H1 (cell line): ENCODE measurements around the gene HNRNPDL. TPM values are rescaled to one million over a fixed set of nuclear protein-coding genes. Genes with fewer than 3 reads are reported as not detected.

Experiments used
- CTCF ChIA-PET: fragments of 300-600 bp; sonication (Branson Sonifier 250); formaldehyde crosslinking; loops from one replicate; lab custom pipeline; 2021; ENCODE audit not compliant: partially characterized antibody; lab: Charles Lee
- POLR2A ChIA-PET: fragments of 300-600 bp; sonication (Branson Sonifier 250); formaldehyde crosslinking; loops from one replicate; lab custom pipeline; 2021; ENCODE audit warnings: inconsistent platforms; ENCODE audit not compliant: partially characterized antibody; lab: Charles Lee
- DNase-seq, 2 experiments: peaks; one replicate each; pipeline versions ENCODE4 v3.0.0 to v3.0.0-alpha.2; 2010 to 2022; ENCODE audit warnings: low spot score in 2 of 2, low read depth in 1 of 2, mixed read lengths in 1 of 2
- FAIRE-seq: peaks from 2 replicates; lab custom pipeline; 2011; peaks lifted over from hg19 to GRCh38; lab: Jason Lieb, UNC
- H2AFZ ChIP-seq: 2 replicates; pipeline ENCODE4 v1.8.1; 2012; ENCODE audit warnings: low read length, inconsistent platforms
- H2AK5ac ChIP-seq: 2 replicates; pipeline ENCODE4 v1.6.1; 2013; ENCODE audit warnings: low read depth, low read length
- H2BK120ac ChIP-seq: replicated peaks from 2 replicates; pipeline ENCODE3; 2013; ENCODE audit warnings: low read depth, low read length, inconsistent platforms
- H2BK12ac ChIP-seq: 2 replicates; pipeline ENCODE4 v1.6.1; 2013; ENCODE audit warnings: low read depth, low read length
- H2BK15ac ChIP-seq: 2 replicates; pipeline ENCODE4 v1.6.1; 2013; ENCODE audit warnings: low read length
- H2BK20ac ChIP-seq: 2 replicates; pipeline ENCODE4 v1.6.1; 2013; ENCODE audit warnings: low read length
- H2BK5ac ChIP-seq: 2 replicates; pipeline ENCODE4 v1.6.1; 2013; ENCODE audit warnings: low read depth, low read length
- H3K14ac ChIP-seq: 2 replicates; pipeline ENCODE4 v1.6.1; 2013; ENCODE audit warnings: inconsistent platforms; ENCODE audit not compliant: insufficient read length
- H3K18ac ChIP-seq: 2 replicates; pipeline ENCODE4 v1.6.1; 2013; ENCODE audit warnings: low read length; ENCODE audit errors: extremely low read depth
- H3K23ac ChIP-seq: 2 replicates; pipeline ENCODE4 v1.6.1; 2013; ENCODE audit warnings: inconsistent platforms; ENCODE audit not compliant: insufficient read length
- H3K23me2 ChIP-seq: 2 replicates; pipeline ENCODE4 v1.6.1; 2013; ENCODE audit warnings: low read depth, low read length
- H3K27ac ChIP-seq: 2 replicates; pipeline ENCODE4 v1.6.1; 2011; ENCODE audit warnings: low read depth, low read length, inconsistent platforms
- H3K27me3 ChIP-seq, 4 experiments: replicated peaks in 1 of 4; 1 replicate in 1 of 4; 2 replicates in 3 of 4; pipeline versions ENCODE4 v1.6.1 to v1.8.1; 2011 to 2013; ENCODE audit warnings: low read length in 3 of 4, mild to moderate bottlenecking in 3 of 4, inconsistent platforms in 2 of 4, mixed read lengths in 2 of 4, moderate library complexity in 1 of 4; ENCODE audit not compliant: control insufficient read depth in 3 of 4, insufficient read depth in 3 of 4; ENCODE audit errors: extremely low read depth in 1 of 4
- H3K36me3 ChIP-seq, 4 experiments: 2 replicates each; pipeline versions ENCODE4 v1.6.1 to v1.8.1; 2011 to 2013; ENCODE audit warnings: mild to moderate bottlenecking in 4 of 4, low read length in 3 of 4, moderate library complexity in 2 of 4, control low read depth in 1 of 4, inconsistent platforms in 1 of 4; ENCODE audit not compliant: insufficient read depth in 4 of 4, control insufficient read depth in 2 of 4
- H3K4ac ChIP-seq: replicated peaks from 2 replicates; pipeline ENCODE3; 2013; ENCODE audit warnings: low read length, low read depth, mixed read lengths, inconsistent platforms; ENCODE audit not compliant: insufficient read length
- H3K4me1 ChIP-seq, 4 experiments: replicated peaks in 1 of 4; 1 replicate in 1 of 4; 2 replicates in 3 of 4; pipeline versions ENCODE4 v1.6.1 to v1.8.1; 2011 to 2013; ENCODE audit warnings: low read length in 3 of 4, inconsistent platforms in 2 of 4, mixed read lengths in 1 of 4; ENCODE audit not compliant: insufficient read depth in 4 of 4, control insufficient read depth in 3 of 4
- H3K4me2 ChIP-seq, 2 experiments: 2 replicates each; pipeline versions ENCODE4 v1.6.1 to v1.8.1; 2011 to 2013; ENCODE audit warnings: low read depth in 2 of 2, low read length in 2 of 2, control low read depth in 1 of 2, inconsistent platforms in 1 of 2, mild to moderate bottlenecking in 1 of 2; ENCODE audit not compliant: insufficient read depth in 1 of 2
- H3K4me3 ChIP-seq, 4 experiments: fragments of 200-600, 300-600 bp in 1 of 4; sonication (generic), shearing (Covaris generic), sonication (Bioruptor Twin) in 1 of 4; 2 replicates each; pipeline versions ENCODE4 v1.5.1 to v1.8.1; 2011 to 2016; ENCODE audit warnings: low read length in 4 of 4, low read depth in 3 of 4, control low read depth in 2 of 4, inconsistent platforms in 2 of 4, mild to moderate bottlenecking in 2 of 4, mixed read lengths in 1 of 4, moderate library complexity in 1 of 4; ENCODE audit not compliant: insufficient read depth in 2 of 4; ENCODE audit errors: extremely low read depth in 1 of 4
- H3K56ac ChIP-seq: replicated peaks from 2 replicates; pipeline ENCODE3; 2013; ENCODE audit warnings: low read depth, mild to moderate bottlenecking, mixed read lengths, low read length, inconsistent platforms; ENCODE audit not compliant: insufficient read length
- H3K79me1 ChIP-seq: 2 replicates; pipeline ENCODE4 v1.6.1; 2013; ENCODE audit warnings: low read depth, low read length, control low read depth
- H3K79me2 ChIP-seq, 2 experiments: 2 replicates each; pipeline versions ENCODE4 v1.6.1 to v1.8.1; 2012 to 2013; ENCODE audit warnings: low read length in 2 of 2, mild to moderate bottlenecking in 2 of 2, inconsistent platforms in 1 of 2; ENCODE audit not compliant: insufficient read depth in 2 of 2, control insufficient read depth in 1 of 2
- H3K9ac ChIP-seq, 4 experiments: replicated peaks in 1 of 4; 1 replicate in 1 of 4; 2 replicates in 3 of 4; pipeline versions ENCODE4 v1.6.1 to v1.8.1; 2011 to 2013; ENCODE audit warnings: low read depth in 3 of 4, low read length in 3 of 4, control low read depth in 2 of 4, mild to moderate bottlenecking in 2 of 4, moderate library complexity in 2 of 4, inconsistent platforms in 1 of 4; ENCODE audit errors: extremely low read depth in 1 of 4
- H3K9me3 ChIP-seq, 2 experiments: 2 replicates each; pipeline versions ENCODE4 v1.6.1 to v1.8.1; 2012 to 2013; ENCODE audit warnings: mild to moderate bottlenecking in 2 of 2, moderate library complexity in 2 of 2, control low read depth in 1 of 2, inconsistent platforms in 1 of 2, low read depth in 1 of 2, low read length in 1 of 2, mixed read lengths in 1 of 2; ENCODE audit not compliant: insufficient read depth in 2 of 2
- H4K20me1 ChIP-seq, 2 experiments: replicated peaks in 1 of 2; 2 replicates each; pipeline versions ENCODE3 to v1.8.1; 2011 to 2013; ENCODE audit warnings: inconsistent platforms in 2 of 2, low read length in 2 of 2, mild to moderate bottlenecking in 1 of 2; ENCODE audit not compliant: insufficient read depth in 2 of 2, control insufficient read depth in 1 of 2
- H4K5ac ChIP-seq: 2 replicates; pipeline ENCODE4 v1.6.1; 2013; ENCODE audit warnings: low read length, low read depth, mixed read lengths, inconsistent platforms; ENCODE audit not compliant: insufficient read length
- H4K8ac ChIP-seq: 2 replicates; pipeline ENCODE4 v1.8.0; 2013; ENCODE audit warnings: mild to moderate bottlenecking, moderate library complexity, low read length, inconsistent platforms; ENCODE audit not compliant: insufficient read depth; ENCODE audit errors: extremely low read depth
- H4K91ac ChIP-seq: replicated peaks from 2 replicates; pipeline ENCODE3; 2013; ENCODE audit warnings: low read length, mixed read lengths, inconsistent platforms; ENCODE audit not compliant: insufficient read length
- BRCA1 ChIP-seq: IDR thresholded peaks from 2 replicates; pipeline ENCODE4 v1.6.1; 2012; ENCODE audit warnings: low read depth, low read length, improper control_type of control experiment
- CEBPB ChIP-seq: IDR thresholded peaks from 2 replicates; pipeline ENCODE4 v1.6.1; 2012; ENCODE audit warnings: low read depth, low read length
- GABPA ChIP-seq: IDR thresholded peaks from 2 replicates; pipeline ENCODE4 v1.6.1; 2011; ENCODE audit warnings: mild to moderate bottlenecking, low read length, moderate library complexity, borderline replicate concordance; ENCODE audit not compliant: insufficient read depth
- MAFK ChIP-seq: IDR thresholded peaks from 2 replicates; pipeline ENCODE4 v1.6.1; 2012; ENCODE audit warnings: low read depth, mild to moderate bottlenecking, improper control_type of control experiment, low read length
- PHF8 ChIP-seq: fragments of 200-600 bp; sonication (generic); conservative IDR thresholded peaks from 2 replicates; pipeline ENCODE4 v1.7.1; 2012; ENCODE audit warnings: low read depth, mild to moderate bottlenecking, inconsistent platforms, low read length, moderate library complexity
- POLR2A ChIP-seq, 2 experiments: IDR thresholded peaks; 1 replicate in 1 of 2; 2 replicates in 1 of 2; pipeline ENCODE4 v1.6.1; 2011; ENCODE audit warnings: low read depth in 2 of 2, low read length in 2 of 2, mild to moderate bottlenecking in 2 of 2; ENCODE audit errors: control extremely low read depth in 1 of 2
- POLR2AphosphoS5 ChIP-seq: IDR thresholded peaks from 2 replicates; pipeline ENCODE4 v1.6.1; 2011; ENCODE audit warnings: low read depth, low read length
- WGBS, 2 experiments: shearing (Covaris generic) in 1 of 2; methylation state at CpG; one replicate each; pipeline versions ENCODE4 v1.1.6 to v1.1.7; 2013 to 2015; ENCODE audit warnings: low lambda C conversion rate in 2 of 2, mixed read lengths in 2 of 2, inconsistent platforms in 1 of 2, low coverage in 1 of 2, missing lambda C conversion rate in 1 of 2; ENCODE audit not compliant: insufficient replicate concordance in 2 of 2, insufficient coverage in 1 of 2, insufficient read length in 1 of 2; ENCODE audit errors: extremely low coverage in 1 of 2, missing lambda C conversion rate in 1 of 2; 5-methylcytosine and 5-hydroxymethylcytosine counted together
- polyA plus RNA-seq, 7 experiments: library from polyadenylated mRNA; depleted of rRNA in 3 of 7; stranded (reverse) in 5 of 7; unstranded in 2 of 7; fragments of >200 nt in 5 of 7; fragments of 200-250 nt in 2 of 7; gene quantifications; 1 replicate in 5 of 7; 2 replicates in 1 of 7; 4 replicates in 1 of 7; pipeline versions ENCODE4 v1.2.1 to v1.2.3, GENCODE V29; 2011 to 2013; ENCODE audit warnings: missing spikeins in 2 of 7, mixed read lengths in 2 of 7
- total RNA-seq: library from RNA; stranded (reverse); fragmentation: NEBNext Ultra II Directional; extraction: Animal tissue kit (Norgen Biotek cat#: 25700); gene quantifications from 2 replicates; pipeline ENCODE4 v1.2.1, GENCODE V29; 2021

The HNRNPDL gene
- total and polyA plus RNA-seq, 2 of the 8 experiments (the other 6 are each of a cell fraction or from before 2014, with no cell fraction given) = 197 to 411 TPM

DNA sequence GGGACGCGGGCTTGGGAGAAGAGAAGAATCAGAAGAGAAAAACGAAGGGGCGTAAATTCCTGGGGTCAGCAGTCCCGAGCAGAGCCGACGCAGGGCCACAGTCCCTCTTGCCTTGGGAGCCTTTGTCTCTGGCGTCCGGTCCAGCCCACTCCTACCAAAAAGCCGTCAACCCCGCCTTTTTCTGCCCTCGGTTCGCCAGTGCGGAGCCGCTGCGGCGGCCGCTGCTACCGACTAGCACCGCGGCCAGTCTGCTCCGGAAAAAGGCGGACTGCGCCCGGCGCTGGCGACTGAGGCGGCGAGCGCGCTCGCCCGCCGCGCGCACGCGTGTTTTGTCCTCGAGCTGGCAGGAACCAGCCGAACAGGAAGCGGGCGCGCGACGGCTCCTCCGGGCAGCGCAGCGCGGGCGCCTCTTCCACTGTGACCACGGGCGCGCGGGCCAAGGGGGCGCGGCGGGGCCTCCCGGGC, 502 bp downstream of the HNRNPDL start:
- DNase-seq (no peak), FAIRE-seq (no peak)
- Histone ChIP-seq H3K4ac (peak overlapping the region; percentile 4), H3K23ac (no peak overlapping the region), H3K56ac (peak overlapping the region; percentile 7), H2BK15ac (no peak overlapping the region), H2AFZ (no peak overlapping the region), H3K4me2 (peak overlapping the region; percentile 78 to 84), H3K9ac (peak overlapping the region; percentile 89 to 100 (median 100)), H4K5ac (peak overlapping the region; percentile 86), H4K20me1 (peaks cover 34 to 41% of the 10 kb centered on the region in 2 experiments), H2BK5ac (peak overlapping the region; percentile 99), H3K27ac (peak overlapping the region; percentile 99), H3K27me3 (no peaks in the 10 kb centered on the region), H4K91ac (peak overlapping the region; percentile 49), H3K18ac (peak overlapping the region; percentile 98), H3K14ac (no peak overlapping the region), H3K4me3 (peak overlapping the region; percentile 94 to 97 (median 94)), H2BK12ac (no peak overlapping the region), H3K4me1 (peaks cover 0 to 4% (median 2%) of the 10 kb centered on the region in 4 experiments; a peak in 3 of 7 replicates), H2BK120ac (no peak overlapping the region), H3K79me1 (no peaks in the 10 kb centered on the region), H2AK5ac (peak overlapping the region; percentile 11; the same call in 1 of the 2 replicates), H3K9me3 (no peaks in the 10 kb centered on the region), H2BK20ac (no peak overlapping the region), H3K23me2 (peaks cover 3% of the 10 kb centered on the region), H4K8ac (peak overlapping the region; percentile 99), H3K79me2 (peaks cover 65 to 92% of the 10 kb centered on the region in 2 experiments), H3K36me3 (peaks cover 17 to 38% (median 34%) of the 10 kb centered on the region in 4 experiments)
- 1% methylated on average over 50 of the region's 58 CpGs; no CpG with 5 or more reads in 1 of the 2 experiments for WGBS, 2 experiments
- POLR2A ChIA-PET = interaction anchor here (0.7 to 7.3 kb wide), 48 partner anchors 10 to 473 kb away, joined by 3 to 126 read pairs (median 4); partner anchors contain the start of genes HNRNPD and TMEM150C
- CTCF ChIA-PET = interaction anchor here (0.6 to 2.5 kb wide), 8 partner anchors 9 to 77 kb away, joined by 3 to 9 read pairs (median 4); no protein-coding TSS in a partner anchor
- TF ChIP-seq BRCA1 = no peak
- peak; percentile 42; the same call in 1 of the 2 replicates for TF ChIP-seq PHF8
- no peak for TF ChIP-seq CEBPB
- no peak for TF ChIP-seq MAFK
- peak; percentile 36; the same call in 1 of the 2 replicates for TF ChIP-seq POLR2AphosphoS5
- peak in 1 of 2 experiments; percentile 81; a peak in 1 of 3 replicates for TF ChIP-seq POLR2A (IDR thresholded peaks at IDR 0.05; ENCODE audit: control extremely low read depth in 1 of 2, low read depth in 2 of 2, low read length in 2 of 2)
- TF ChIP-seq GABPA = no peak
